GM12891 (cell line): ENCODE data around the gene TMEM88.
A peak's percentile ranks its signal among the peaks of the same experiment; 100 is the strongest.

Experiments used
- POLR2A ChIP-seq: IDR thresholded peaks from 2 replicates; pipeline ENCODE4 v1.6.1; 2011; ENCODE audit warnings: low read depth, low read length, control low read depth
- POLR2AphosphoS5 ChIP-seq: IDR thresholded peaks from 2 replicates; pipeline ENCODE4 v1.6.1; 2011; ENCODE audit warnings: low read depth, low read length, control low read depth
- TAF1 ChIP-seq: IDR thresholded peaks from 2 replicates; pipeline ENCODE4 v1.6.1; 2011; ENCODE audit warnings: low read depth, low read length, control low read depth

DNA sequence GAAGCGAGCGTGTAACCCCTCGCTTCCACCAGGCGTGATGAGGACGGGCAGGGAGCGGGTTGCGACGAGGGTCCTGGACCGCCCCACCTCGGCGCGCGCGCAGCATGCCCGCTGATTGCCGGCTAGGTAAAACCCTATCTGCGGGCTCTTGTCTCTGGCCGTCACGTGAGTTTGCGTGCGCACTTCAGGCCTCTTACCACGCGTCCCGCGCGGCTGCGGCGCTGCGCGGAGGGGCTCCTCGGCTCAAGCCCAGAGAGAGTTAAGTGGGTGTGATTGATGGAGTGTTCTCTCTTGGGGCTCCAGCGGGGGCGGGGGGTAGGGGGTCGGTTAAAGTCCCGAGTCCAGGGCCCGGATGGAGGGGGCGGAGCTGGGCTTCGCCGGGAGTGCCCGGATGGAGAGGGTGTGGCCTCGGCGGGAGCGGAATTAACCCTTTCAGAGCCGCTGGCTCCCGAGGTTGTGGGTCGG, 12.9 kb upstream of the TMEM88 start:
- TF ChIP-seq POLR2AphosphoS5, result peak; percentile 19; the same call in 1 of the 2 replicates
- TF ChIP-seq POLR2A, result no peak
- no peak for TF ChIP-seq TAF1
